Measurements from ENCODE around the gene PRKAG2.

The PRKAG2 gene

GRCh38 chr7:151730591-151730990 is 146.3 kb downstream of the PRKAG2 start:
- TF ChIP-seq CTCF (IDR thresholded peaks at IDR 0.05; ENCODE audit: control extremely low read depth, extremely low read depth, low read depth, missing control alignments), result no peak
- ChIA-PET CTCF (interaction anchor here (1.2 kb wide), 2 partner anchors 9 to 415 kb away, joined by 3 read pairs; no protein-coding TSS in a partner anchor), POLR2A (no interaction called here)
- no peak for DNase-seq (ENCODE audit: extremely low spot score)

- ChIA-PET POLR2A (no interaction called here), CTCF (no interaction called here)
- no peak for DNase-seq (ENCODE audit: extremely low spot score)
- no peak for TF ChIP-seq CTCF (IDR thresholded peaks at IDR 0.05; ENCODE audit: control extremely low read depth, extremely low read depth, low read depth, missing control alignments)
Observed at GRCh38 chr7:151729521-151729921, 147.4 kb downstream of the PRKAG2 start.

GRCh38 chr7:151728746-151729145 is 148.2 kb downstream of the PRKAG2 start:
- TF ChIP-seq CTCF (IDR thresholded peaks at IDR 0.05; ENCODE audit: control extremely low read depth, extremely low read depth, low read depth, missing control alignments), result no peak
- CTCF ChIA-PET, result no interaction called here
- POLR2A ChIA-PET, result interaction anchor here (0.6 kb wide), 1 partner anchor 16 kb away, joined by 9 read pairs; no protein-coding TSS in a partner anchor
- no peak for DNase-seq (ENCODE audit: extremely low spot score)

GRCh38 chr7:151728286-151728660 is 148.6 kb downstream of the PRKAG2 start:
- no peak for DNase-seq (ENCODE audit: extremely low spot score)
- ChIA-PET POLR2A (interaction anchor here (0.6 kb wide), 1 partner anchor 16 kb away, joined by 9 read pairs; no protein-coding TSS in a partner anchor), CTCF (no interaction called here)
- TF ChIP-seq CTCF (IDR thresholded peaks at IDR 0.05; ENCODE audit: control extremely low read depth, extremely low read depth, low read depth, missing control alignments), result no peak

- CTCF ChIA-PET, result interaction anchor here (2.0 kb wide), 1 partner anchor 359 kb away, joined by 7 read pairs; no protein-coding TSS in a partner anchor
- peak; percentile 70 for DNase-seq (ENCODE audit: extremely low spot score)
- POLR2A ChIA-PET, result no interaction called here
- no peak for TF ChIP-seq CTCF (IDR thresholded peaks at IDR 0.05; ENCODE audit: control extremely low read depth, extremely low read depth, low read depth, missing control alignments)
Observed at GRCh38 chr7:151727579-151728285, 149.2 kb downstream of the PRKAG2 start.

GRCh38 chr7:151726652-151727578 is 150.0 kb downstream of the PRKAG2 start:
- no peak for DNase-seq (ENCODE audit: extremely low spot score)
- TF ChIP-seq CTCF (IDR thresholded peaks at IDR 0.05; ENCODE audit: control extremely low read depth, extremely low read depth, low read depth, missing control alignments), result no peak
- POLR2A ChIA-PET, result no interaction called here
- CTCF ChIA-PET, result interaction anchor here (2.0 kb wide), 1 partner anchor 358 kb away, joined by 7 read pairs; no protein-coding TSS in a partner anchor
